Esophagus muscularis mucosa (tissue), 4 donors: ENCODE data around the gene RPL27.

ENCODE experiments used
- EP300 ChIP-seq: sonication (generic); formaldehyde crosslinking; IDR thresholded peaks from one replicate; pipeline ENCODE4 v1.6.1; 2017; ENCODE audit warnings: antibody characterized with exemption
- POLR2A ChIP-seq: fragments of 450-650 bp; IDR thresholded peaks from one replicate; pipeline ENCODE4 v1.6.1; 2017; ENCODE audit warnings: antibody characterized with exemption, moderate library complexity, mild to moderate bottlenecking, low read depth
- POLR2AphosphoS5 ChIP-seq, 2 donors: sonication (generic); formaldehyde crosslinking; IDR thresholded peaks; one replicate each; pipeline ENCODE4 v1.6.1; 2017; ENCODE audit warnings: antibody characterized with exemption in 2 of 2
- TF ChIP-seq, protein P1 (sequence below), 3 experiments: fragments of 200-600 bp in 2 of 3; fragments of 450-650 bp in 1 of 3; sonication (generic) in 2 of 3; IDR thresholded peaks; one replicate each; pipeline ENCODE4 v1.5.1; 2017 to 2019; ENCODE audit warnings: antibody characterized with exemption in 3 of 3, mild to moderate bottlenecking in 2 of 3, moderate library complexity in 1 of 3

DNA sequence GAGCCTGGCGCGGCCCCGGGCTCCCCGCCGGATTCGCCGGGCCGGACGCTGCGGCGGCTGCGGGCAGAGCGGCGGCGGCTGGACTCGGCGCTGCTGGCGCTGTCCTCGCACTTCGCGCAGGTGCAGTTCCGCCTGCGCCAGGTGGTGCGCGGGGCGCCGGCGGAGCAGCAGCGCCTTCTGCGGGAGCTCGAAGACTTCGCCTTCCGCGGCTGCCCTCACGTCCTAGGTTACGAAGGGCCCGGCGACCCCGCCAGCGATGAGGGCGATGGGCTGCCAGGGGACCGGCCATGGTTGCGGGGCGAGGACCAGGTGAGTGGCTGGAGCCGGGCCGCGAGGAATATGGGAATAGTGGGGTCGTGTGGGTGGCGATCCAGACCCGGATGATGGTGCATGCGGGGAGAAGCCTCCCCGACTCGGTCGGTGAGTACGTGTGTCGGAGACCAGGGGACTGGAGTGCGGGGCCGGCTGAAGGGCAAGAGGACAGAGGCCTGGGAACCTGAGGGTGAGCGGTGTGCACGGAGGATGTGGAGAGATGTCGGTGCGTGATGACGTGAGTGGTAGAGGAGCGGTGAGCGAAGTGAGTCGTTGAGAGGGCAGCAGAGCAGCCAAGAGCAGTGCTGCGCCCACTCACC is 17.3 kb upstream of the RPL27 start:
- TF ChIP-seq, protein P1, sequence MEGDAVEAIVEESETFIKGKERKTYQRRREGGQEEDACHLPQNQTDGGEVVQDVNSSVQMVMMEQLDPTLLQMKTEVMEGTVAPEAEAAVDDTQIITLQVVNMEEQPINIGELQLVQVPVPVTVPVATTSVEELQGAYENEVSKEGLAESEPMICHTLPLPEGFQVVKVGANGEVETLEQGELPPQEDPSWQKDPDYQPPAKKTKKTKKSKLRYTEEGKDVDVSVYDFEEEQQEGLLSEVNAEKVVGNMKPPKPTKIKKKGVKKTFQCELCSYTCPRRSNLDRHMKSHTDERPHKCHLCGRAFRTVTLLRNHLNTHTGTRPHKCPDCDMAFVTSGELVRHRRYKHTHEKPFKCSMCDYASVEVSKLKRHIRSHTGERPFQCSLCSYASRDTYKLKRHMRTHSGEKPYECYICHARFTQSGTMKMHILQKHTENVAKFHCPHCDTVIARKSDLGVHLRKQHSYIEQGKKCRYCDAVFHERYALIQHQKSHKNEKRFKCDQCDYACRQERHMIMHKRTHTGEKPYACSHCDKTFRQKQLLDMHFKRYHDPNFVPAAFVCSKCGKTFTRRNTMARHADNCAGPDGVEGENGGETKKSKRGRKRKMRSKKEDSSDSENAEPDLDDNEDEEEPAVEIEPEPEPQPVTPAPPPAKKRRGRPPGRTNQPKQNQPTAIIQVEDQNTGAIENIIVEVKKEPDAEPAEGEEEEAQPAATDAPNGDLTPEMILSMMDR (IDR thresholded peaks at IDR 0.05) = peak in 2 of 3 experiments; percentile 6 to 27
- TF ChIP-seq POLR2AphosphoS5 (IDR thresholded peaks at IDR 0.05) (peak in 1 of 2 donors; percentile 5), POLR2A (no peak), EP300 (no peak)
